ENCODE measurements around the gene GOLPH3L.
"Not testable (repeated sequence)": the region's sequence is repeated elsewhere in the genome, so short reads cannot be mapped to it uniquely, and the experiment has no call there.

Gene GOLPH3L

DNA sequence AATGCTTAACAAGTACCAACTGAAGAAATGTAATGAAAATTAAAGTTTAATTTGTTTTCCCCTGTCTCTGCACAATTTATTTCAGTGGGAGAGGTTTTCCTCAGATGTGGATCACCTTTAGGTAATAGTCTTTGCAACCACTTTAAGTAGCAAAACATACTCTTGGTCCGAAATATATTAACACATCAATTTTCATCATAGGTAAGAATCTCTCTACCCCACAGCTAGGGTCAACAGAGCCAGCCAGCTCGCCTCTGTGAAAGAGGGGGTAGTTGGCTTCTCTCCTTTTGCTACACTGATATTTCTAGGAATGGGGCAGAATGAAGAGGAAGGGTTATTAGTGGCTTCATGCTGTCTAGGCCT lies 92.7 kb downstream of the GOLPH3L start:
- ATAC-seq = no peak
- TF ChIP-seq TOX (CRISPR knock-in tag; IDR thresholded peaks at IDR 0.05; ENCODE audit: borderline replicate concordance) = no peak

DNA sequence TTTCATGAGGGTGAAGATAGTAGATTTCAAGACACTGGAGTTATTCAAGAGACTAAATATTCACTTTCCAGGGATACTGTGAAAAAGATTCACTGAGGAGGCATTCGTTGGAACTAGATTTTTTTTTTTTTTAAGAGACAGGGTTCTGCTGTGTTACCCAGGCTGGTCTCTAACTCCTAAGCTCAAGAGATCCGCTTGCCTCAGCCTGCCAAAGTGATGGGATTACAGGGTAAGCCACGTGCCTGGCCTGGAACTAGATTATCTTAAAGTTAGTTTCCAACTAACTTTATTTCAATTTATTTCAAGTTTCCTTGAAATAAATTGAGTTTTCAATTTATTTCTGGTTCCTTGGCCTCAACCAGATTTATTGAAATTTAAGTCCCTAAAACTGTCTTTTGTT lies 93.2 kb downstream of the GOLPH3L start:
- TF ChIP-seq ZC3H10 (CRISPR knock-in tag; IDR thresholded peaks at IDR 0.05) (no peak), ARNTL (CRISPR knock-in tag; IDR thresholded peaks at IDR 0.05; ENCODE audit: borderline replicate concordance, low read depth) (no peak), ZNF70 (CRISPR knock-in tag; IDR thresholded peaks at IDR 0.05) (no peak), ZFP3 (CRISPR knock-in tag; IDR thresholded peaks at IDR 0.05) (no peak), GLIS3 (CRISPR knock-in tag; IDR thresholded peaks at IDR 0.05) (no peak), ZNF8 (CRISPR knock-in tag; IDR thresholded peaks at IDR 0.05) (no peak), BACH2 (CRISPR knock-in tag; IDR thresholded peaks at IDR 0.05; ENCODE audit: borderline replicate concordance) (no peak), ZFP30 (CRISPR knock-in tag; IDR thresholded peaks at IDR 0.05) (no peak), TOX (CRISPR knock-in tag; IDR thresholded peaks at IDR 0.05; ENCODE audit: borderline replicate concordance) (no peak), CSDC2 (CRISPR knock-in tag; IDR thresholded peaks at IDR 0.05) (no peak), ZNF565 (CRISPR knock-in tag; conservative IDR thresholded peaks at IDR 0.05; ENCODE audit: low read depth) (no peak), RARB (CRISPR knock-in tag; IDR thresholded peaks at IDR 0.05) (no peak)
- TF ChIP-seq, protein P1, sequence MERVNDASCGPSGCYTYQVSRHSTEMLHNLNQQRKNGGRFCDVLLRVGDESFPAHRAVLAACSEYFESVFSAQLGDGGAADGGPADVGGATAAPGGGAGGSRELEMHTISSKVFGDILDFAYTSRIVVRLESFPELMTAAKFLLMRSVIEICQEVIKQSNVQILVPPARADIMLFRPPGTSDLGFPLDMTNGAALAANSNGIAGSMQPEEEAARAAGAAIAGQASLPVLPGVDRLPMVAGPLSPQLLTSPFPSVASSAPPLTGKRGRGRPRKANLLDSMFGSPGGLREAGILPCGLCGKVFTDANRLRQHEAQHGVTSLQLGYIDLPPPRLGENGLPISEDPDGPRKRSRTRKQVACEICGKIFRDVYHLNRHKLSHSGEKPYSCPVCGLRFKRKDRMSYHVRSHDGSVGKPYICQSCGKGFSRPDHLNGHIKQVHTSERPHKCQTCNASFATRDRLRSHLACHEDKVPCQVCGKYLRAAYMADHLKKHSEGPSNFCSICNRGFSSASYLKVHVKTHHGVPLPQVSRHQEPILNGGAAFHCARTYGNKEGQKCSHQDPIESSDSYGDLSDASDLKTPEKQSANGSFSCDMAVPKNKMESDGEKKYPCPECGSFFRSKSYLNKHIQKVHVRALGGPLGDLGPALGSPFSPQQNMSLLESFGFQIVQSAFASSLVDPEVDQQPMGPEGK (CRISPR knock-in tag; IDR thresholded peaks at IDR 0.05; ENCODE audit: borderline replicate concordance) = no peak
- TF ChIP-seq, protein P2, sequence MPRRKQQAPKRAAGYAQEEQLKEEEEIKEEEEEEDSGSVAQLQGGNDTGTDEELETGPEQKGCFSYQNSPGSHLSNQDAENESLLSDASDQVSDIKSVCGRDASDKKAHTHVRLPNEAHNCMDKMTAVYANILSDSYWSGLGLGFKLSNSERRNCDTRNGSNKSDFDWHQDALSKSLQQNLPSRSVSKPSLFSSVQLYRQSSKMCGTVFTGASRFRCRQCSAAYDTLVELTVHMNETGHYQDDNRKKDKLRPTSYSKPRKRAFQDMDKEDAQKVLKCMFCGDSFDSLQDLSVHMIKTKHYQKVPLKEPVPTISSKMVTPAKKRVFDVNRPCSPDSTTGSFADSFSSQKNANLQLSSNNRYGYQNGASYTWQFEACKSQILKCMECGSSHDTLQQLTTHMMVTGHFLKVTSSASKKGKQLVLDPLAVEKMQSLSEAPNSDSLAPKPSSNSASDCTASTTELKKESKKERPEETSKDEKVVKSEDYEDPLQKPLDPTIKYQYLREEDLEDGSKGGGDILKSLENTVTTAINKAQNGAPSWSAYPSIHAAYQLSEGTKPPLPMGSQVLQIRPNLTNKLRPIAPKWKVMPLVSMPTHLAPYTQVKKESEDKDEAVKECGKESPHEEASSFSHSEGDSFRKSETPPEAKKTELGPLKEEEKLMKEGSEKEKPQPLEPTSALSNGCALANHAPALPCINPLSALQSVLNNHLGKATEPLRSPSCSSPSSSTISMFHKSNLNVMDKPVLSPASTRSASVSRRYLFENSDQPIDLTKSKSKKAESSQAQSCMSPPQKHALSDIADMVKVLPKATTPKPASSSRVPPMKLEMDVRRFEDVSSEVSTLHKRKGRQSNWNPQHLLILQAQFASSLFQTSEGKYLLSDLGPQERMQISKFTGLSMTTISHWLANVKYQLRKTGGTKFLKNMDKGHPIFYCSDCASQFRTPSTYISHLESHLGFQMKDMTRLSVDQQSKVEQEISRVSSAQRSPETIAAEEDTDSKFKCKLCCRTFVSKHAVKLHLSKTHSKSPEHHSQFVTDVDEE (CRISPR knock-in tag; IDR thresholded peaks at IDR 0.05) = no peak
- TF ChIP-seq, protein P3, sequence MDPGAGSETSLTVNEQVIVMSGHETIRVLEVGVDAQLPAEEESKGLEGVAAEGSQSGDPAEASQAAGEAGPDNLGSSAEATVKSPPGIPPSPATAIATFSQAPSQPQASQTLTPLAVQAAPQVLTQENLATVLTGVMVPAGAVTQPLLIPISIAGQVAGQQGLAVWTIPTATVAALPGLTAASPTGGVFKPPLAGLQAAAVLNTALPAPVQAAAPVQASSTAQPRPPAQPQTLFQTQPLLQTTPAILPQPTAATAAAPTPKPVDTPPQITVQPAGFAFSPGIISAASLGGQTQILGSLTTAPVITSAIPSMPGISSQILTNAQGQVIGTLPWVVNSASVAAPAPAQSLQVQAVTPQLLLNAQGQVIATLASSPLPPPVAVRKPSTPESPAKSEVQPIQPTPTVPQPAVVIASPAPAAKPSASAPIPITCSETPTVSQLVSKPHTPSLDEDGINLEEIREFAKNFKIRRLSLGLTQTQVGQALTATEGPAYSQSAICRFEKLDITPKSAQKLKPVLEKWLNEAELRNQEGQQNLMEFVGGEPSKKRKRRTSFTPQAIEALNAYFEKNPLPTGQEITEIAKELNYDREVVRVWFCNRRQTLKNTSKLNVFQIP (CRISPR knock-in tag; IDR thresholded peaks at IDR 0.05; ENCODE audit: borderline replicate concordance, low read depth) = no peak
- TF ChIP-seq, protein P4, sequence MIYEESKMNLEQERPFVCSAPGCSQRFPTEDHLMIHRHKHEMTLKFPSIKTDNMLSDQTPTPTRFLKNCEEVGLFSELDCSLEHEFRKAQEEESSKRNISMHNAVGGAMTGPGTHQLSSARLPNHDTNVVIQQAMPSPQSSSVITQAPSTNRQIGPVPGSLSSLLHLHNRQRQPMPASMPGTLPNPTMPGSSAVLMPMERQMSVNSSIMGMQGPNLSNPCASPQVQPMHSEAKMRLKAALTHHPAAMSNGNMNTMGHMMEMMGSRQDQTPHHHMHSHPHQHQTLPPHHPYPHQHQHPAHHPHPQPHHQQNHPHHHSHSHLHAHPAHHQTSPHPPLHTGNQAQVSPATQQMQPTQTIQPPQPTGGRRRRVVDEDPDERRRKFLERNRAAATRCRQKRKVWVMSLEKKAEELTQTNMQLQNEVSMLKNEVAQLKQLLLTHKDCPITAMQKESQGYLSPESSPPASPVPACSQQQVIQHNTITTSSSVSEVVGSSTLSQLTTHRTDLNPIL (CRISPR knock-in tag; IDR thresholded peaks at IDR 0.05; ENCODE audit: low read depth) = no peak
- TF ChIP-seq, protein P5, sequence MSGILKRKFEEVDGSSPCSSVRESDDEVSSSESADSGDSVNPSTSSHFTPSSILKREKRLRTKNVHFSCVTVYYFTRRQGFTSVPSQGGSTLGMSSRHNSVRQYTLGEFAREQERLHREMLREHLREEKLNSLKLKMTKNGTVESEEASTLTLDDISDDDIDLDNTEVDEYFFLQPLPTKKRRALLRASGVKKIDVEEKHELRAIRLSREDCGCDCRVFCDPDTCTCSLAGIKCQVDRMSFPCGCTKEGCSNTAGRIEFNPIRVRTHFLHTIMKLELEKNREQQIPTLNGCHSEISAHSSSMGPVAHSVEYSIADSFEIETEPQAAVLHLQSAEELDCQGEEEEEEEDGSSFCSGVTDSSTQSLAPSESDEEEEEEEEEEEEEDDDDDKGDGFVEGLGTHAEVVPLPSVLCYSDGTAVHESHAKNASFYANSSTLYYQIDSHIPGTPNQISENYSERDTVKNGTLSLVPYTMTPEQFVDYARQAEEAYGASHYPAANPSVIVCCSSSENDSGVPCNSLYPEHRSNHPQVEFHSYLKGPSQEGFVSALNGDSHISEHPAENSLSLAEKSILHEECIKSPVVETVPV (CRISPR knock-in tag; IDR thresholded peaks at IDR 0.05) = no peak
- ATAC-seq = no peak

DNA sequence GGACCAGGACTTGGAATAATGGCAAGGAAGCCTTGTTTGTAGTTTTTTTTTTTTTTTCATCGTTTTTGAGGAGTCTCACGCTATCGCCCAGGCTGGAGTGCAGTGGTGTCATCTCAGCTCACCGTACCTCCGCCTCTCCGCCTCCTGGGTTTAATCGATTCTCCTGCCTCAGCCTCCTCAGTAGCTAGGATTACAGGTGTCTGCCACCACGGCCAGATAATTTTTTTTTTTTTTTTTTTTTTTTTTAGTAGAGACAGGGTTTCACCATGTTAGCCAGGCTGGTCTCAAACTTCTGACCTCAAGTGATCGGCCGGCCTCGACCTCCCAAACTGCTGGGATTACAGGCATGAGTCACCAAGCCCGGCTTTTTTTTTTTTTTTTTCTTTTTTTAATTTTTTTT lies 94.6 kb downstream of the GOLPH3L start:
- ATAC-seq = not testable (repeated sequence)

DNA sequence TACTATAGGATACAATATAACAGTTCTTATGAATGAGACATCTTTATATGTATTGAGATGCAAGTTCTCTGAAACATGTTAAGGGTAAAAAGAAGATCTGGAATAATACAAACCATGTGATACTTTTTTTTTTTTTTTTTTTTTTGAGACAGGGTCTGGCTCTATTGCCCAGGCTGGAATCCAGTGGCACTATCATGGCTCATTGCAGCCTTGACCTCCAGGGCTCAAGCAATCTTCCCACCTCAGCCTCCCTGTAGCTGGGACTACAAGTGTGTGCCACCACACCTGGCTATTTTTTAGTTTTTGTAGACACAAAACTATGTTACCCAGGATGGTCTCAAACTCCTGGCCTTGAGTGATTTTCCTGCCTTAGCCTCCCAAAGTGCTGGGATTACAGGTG lies 95.4 kb downstream of the GOLPH3L start:
- no peak for ATAC-seq
- no peak for TF ChIP-seq GLIS3 (CRISPR knock-in tag; IDR thresholded peaks at IDR 0.05)
- TF ChIP-seq RARB (CRISPR knock-in tag; IDR thresholded peaks at IDR 0.05) = no peak
- no peak for TF ChIP-seq CSDC2 (CRISPR knock-in tag; IDR thresholded peaks at IDR 0.05)
- TF ChIP-seq TCF4 (CRISPR knock-in tag; IDR thresholded peaks at IDR 0.05; ENCODE audit: borderline replicate concordance) = no peak
- no peak for TF ChIP-seq ZFP3 (CRISPR knock-in tag; IDR thresholded peaks at IDR 0.05)
- no peak for TF ChIP-seq ZC3H10 (CRISPR knock-in tag; IDR thresholded peaks at IDR 0.05)
- no peak for TF ChIP-seq TOX (CRISPR knock-in tag; IDR thresholded peaks at IDR 0.05; ENCODE audit: borderline replicate concordance)
- TF ChIP-seq SNAI2 (CRISPR knock-in tag; IDR thresholded peaks at IDR 0.05) = no peak
- TF ChIP-seq ESRRG (CRISPR knock-in tag; IDR thresholded peaks at IDR 0.05) = no peak
- TF ChIP-seq, protein P2 (CRISPR knock-in tag; IDR thresholded peaks at IDR 0.05) = no peak

DNA sequence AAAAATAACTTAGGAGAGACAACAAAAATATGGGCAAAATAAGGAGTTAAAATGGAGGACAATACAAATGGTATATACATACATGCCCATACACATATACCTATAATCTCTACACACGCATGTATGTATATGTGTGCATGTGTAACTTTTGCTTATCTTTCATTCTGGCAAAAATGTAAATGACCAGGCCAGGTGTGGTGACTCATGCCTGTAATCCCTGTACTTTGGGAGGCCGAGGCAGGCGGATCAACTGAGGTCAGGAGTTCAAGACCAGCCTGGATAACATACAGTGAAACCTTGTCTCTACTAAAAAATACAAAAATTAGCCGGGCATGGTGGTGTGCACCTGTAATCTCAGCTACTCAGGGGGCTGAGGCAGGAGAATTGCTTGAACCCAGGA lies 98.6 kb downstream of the GOLPH3L start:
- not testable (repeated sequence) for ATAC-seq

Measured in SK-N-SH treated with all-trans-retinoic acid at 6 μM for 48 hours (cell line).